ENCODE results near the gene SERPINB8.

The SERPINB8 gene

DNA sequence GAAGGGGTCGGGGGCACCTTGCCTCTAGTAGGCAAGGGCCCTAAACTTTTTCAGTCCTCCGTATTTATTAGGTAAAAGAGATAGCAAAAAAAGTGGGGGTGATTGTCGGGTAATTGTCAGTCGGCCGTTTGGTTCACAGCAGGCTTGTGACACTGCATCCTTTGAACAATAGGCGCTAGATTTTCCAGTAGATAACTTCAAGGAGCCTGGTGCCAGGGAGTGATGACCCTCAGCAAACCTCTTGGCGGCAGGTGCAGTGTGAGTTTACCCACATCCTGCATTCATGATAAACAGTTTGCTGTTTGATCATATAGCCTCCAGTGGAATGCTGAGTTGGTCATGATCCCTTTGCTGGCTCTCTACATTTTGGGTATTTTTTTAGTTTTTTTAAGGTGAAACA lies 22.9 kb downstream of the SERPINB8 start:
- H3K9ac ChIP-seq (ENCODE audit: low read length): no peak overlapping the region
- H3K4me3 ChIP-seq (ENCODE audit: low read length): no peak overlapping the region

DNA sequence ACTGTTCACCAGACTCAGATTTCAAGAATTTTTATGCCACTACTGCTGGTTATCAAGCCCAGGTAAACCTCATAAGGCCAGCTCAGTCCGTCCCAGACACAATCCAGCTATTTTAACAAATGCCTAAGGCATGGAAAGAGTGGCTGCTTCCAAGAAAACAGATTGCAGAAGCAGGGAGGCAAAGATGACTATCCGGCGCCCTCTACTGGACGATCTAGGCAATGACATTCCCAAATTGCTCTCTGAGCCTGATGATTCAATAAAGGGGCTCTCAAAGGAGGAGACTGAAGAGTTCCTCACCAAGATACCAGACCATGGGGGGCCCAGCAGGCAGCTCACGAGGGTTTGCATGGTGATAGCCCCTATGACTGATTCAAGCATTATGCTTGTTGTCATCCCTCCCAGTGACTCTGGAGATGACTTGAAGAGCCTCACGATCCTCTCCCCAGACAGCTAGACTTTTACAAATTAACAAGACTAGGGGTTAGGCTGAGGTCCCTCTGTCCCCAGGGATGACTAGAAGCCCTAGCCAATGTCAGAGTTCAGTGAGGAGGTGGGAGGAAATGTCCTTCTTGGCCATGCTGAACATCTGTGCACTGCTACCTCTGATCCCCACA lies 25.0 kb downstream of the SERPINB8 start:
- Histone ChIP-seq H3K9me3 (ENCODE audit: control insufficient read depth, low read depth, low read length) (no peaks in the 10 kb centered on the region), H3K36me3 (ENCODE audit: control insufficient read depth, low read depth, low read length) (no peaks in the 10 kb centered on the region), H3K9ac (ENCODE audit: low read length) (no peak overlapping the region), H3K4me3 (ENCODE audit: low read length) (no peak overlapping the region), H3K4me1 (ENCODE audit: control insufficient read depth, low read depth, low read length) (no peaks in the 10 kb centered on the region), H3K27me3 (ENCODE audit: control insufficient read depth, insufficient read depth, low read length) (no peaks in the 10 kb centered on the region), H3K27ac (ENCODE audit: low read length) (no peak overlapping the region)

More for the DNA sequence above, 22.9 kb downstream of the SERPINB8 start:
- H3K4me1 ChIP-seq (ENCODE audit: control insufficient read depth, low read depth, low read length): no peaks in the 10 kb centered on the region
- H3K9me3 ChIP-seq (ENCODE audit: control insufficient read depth, low read depth, low read length): no peaks in the 10 kb centered on the region
- H3K36me3 ChIP-seq (ENCODE audit: control insufficient read depth, low read depth, low read length): no peaks in the 10 kb centered on the region
- no peak overlapping the region for H3K27ac ChIP-seq (ENCODE audit: low read length)
- no peaks in the 10 kb centered on the region for H3K27me3 ChIP-seq (ENCODE audit: control insufficient read depth, insufficient read depth, low read length)

DNA sequence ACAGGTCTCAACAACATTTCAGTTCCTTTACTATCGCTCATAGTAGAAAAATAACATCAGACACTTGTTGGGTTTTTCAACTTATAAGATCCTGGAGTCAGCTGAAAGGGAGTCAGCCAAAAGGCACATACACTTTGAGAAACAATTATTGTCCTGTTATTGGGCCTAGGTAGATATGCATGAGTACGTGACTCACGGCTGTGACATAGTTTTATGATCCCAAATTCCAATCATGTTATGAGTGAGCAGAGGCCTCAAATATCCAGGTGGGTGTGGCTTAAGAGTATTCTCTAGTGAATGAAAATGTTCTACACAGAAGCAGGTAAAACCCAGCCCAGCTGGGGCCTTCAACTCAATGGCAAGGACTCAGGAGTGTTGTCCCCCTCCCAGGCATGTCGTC lies 27.2 kb downstream of the SERPINB8 start:
- Histone ChIP-seq H3K4me3 (ENCODE audit: low read length) (no peak overlapping the region), H3K27me3 (ENCODE audit: control insufficient read depth, insufficient read depth, low read length) (no peaks in the 10 kb centered on the region), H3K9ac (ENCODE audit: low read length) (no peak overlapping the region), H3K9me3 (ENCODE audit: control insufficient read depth, low read depth, low read length) (no peaks in the 10 kb centered on the region), H3K27ac (ENCODE audit: low read length) (no peak overlapping the region), H3K36me3 (ENCODE audit: control insufficient read depth, low read depth, low read length) (no peaks in the 10 kb centered on the region), H3K4me1 (ENCODE audit: control insufficient read depth, low read depth, low read length) (no peaks in the 10 kb centered on the region)

DNA sequence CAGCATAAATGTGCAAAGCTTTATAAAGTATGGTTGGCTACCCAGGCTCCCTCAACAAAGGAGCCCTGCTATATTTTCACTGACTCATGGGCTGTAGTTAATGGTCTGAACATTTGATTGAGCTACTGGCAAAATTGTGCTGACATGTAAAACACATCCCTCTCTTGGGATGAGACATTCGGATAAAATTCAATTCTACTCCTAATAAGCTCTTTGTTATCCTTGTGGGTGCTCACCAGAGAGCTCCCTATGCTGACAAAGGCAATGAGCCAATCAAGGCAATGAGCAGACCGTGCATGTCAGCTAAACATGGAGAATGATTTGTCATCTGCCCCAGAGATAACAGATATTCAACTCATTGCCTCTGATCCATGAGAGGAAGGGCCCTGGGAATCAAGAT lies 27.7 kb downstream of the SERPINB8 start:
- no peaks in the 10 kb centered on the region for H3K27me3 ChIP-seq (ENCODE audit: control insufficient read depth, insufficient read depth, low read length)
- no peak overlapping the region for H3K27ac ChIP-seq (ENCODE audit: low read length)
- H3K36me3 ChIP-seq (ENCODE audit: control insufficient read depth, low read depth, low read length): no peaks in the 10 kb centered on the region

DNA sequence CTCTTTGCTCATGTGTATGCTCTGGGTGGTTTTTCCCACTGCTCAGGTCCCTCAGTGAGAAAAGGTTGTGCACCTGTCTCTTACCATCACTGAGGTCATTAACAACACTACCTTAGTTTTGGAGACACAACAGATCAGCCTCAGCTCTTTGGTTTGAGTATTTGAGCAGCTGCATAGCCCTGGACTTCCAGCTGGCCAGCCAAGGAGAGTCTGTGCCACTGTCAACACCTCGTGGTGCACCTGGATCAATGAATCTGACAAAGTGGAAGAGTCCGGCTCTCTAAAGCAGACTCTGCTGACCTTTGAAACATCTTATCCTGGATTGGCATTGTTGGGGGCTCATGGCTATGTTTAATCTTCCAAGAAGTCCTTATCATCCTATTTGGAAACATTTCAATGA lies 30.0 kb downstream of the SERPINB8 start:
- Histone ChIP-seq H3K27ac (ENCODE audit: low read length) (no peak overlapping the region), H3K4me1 (ENCODE audit: control insufficient read depth, low read depth, low read length) (no peaks in the 10 kb centered on the region), H3K36me3 (ENCODE audit: control insufficient read depth, low read depth, low read length) (no peaks in the 10 kb centered on the region), H3K9me3 (ENCODE audit: control insufficient read depth, low read depth, low read length) (no peaks in the 10 kb centered on the region), H3K9ac (ENCODE audit: low read length) (no peak overlapping the region), H3K27me3 (ENCODE audit: control insufficient read depth, insufficient read depth, low read length) (no peaks in the 10 kb centered on the region), H3K4me3 (ENCODE audit: low read length) (no peak overlapping the region)

More for the DNA sequence above, 27.7 kb downstream of the SERPINB8 start:
- no peak overlapping the region for H3K4me3 ChIP-seq (ENCODE audit: low read length)
- H3K9ac ChIP-seq (ENCODE audit: low read length): no peak overlapping the region
- no peaks in the 10 kb centered on the region for H3K9me3 ChIP-seq (ENCODE audit: control insufficient read depth, low read depth, low read length)
- H3K4me1 ChIP-seq (ENCODE audit: control insufficient read depth, low read depth, low read length): no peaks in the 10 kb centered on the region

DNA sequence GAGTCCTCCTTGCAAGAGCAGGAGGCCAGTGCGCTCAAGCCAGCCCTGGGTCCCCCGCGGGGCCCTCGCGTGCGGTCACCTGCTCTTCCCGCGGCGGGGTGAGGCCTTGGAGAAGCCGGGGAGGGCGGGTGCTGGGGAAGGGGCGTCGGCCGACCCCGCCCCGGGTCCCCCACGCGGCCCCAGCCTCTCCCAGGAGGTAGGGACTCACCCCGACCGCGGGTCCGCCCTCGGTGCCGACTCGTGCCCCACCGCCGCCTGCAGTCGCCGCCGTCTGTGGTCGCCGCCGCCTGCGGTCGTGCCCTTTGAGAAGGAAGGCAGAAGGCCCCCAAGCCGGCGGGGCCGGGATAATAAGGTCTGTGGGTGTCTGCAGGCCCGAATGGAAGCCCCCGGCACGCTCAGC lies 32.7 kb downstream of the SERPINB8 start:
- H3K4me3 ChIP-seq (ENCODE audit: low read length): no peak overlapping the region
- H3K4me1 ChIP-seq (ENCODE audit: control insufficient read depth, low read depth, low read length): no peaks in the 10 kb centered on the region
- no peak overlapping the region for H3K27ac ChIP-seq (ENCODE audit: low read length)
- no peak overlapping the region for H3K9ac ChIP-seq (ENCODE audit: low read length)
- H3K36me3 ChIP-seq (ENCODE audit: control insufficient read depth, low read depth, low read length): no peaks in the 10 kb centered on the region
- H3K9me3 ChIP-seq (ENCODE audit: control insufficient read depth, low read depth, low read length): no peaks in the 10 kb centered on the region
- H3K27me3 ChIP-seq (ENCODE audit: control insufficient read depth, insufficient read depth, low read length): no peaks in the 10 kb centered on the region

DNA sequence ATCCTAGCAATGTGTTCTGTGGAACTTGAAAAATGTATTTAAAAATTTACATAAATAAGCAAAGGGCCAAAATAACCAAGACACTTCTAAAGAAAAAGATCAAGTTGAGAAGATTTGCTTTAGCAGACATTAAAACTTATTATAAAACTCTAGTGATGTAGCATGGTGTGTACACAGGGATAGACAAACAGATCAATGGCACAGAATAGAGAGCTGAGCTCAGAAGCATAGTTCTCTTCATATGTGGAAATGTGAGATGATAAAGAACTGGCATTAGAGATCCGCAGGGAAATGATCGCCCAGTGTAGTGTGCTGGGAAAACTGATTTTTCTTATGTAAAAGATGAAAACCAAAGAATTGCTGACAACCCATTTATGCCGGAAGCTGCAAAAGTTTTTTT lies 39.4 kb downstream of the SERPINB8 start:
- H3K4me1 ChIP-seq (ENCODE audit: control insufficient read depth, low read depth, low read length): no peaks in the 10 kb centered on the region
- no peak overlapping the region for H3K9ac ChIP-seq (ENCODE audit: low read length)
- H3K9me3 ChIP-seq (ENCODE audit: control insufficient read depth, low read depth, low read length): no peaks in the 10 kb centered on the region
- H3K27me3 ChIP-seq (ENCODE audit: control insufficient read depth, insufficient read depth, low read length): no peaks in the 10 kb centered on the region
- H3K4me3 ChIP-seq (ENCODE audit: low read length): no peak overlapping the region
- no peak overlapping the region for H3K27ac ChIP-seq (ENCODE audit: low read length)
- H3K36me3 ChIP-seq (ENCODE audit: control insufficient read depth, low read depth, low read length): no peaks in the 10 kb centered on the region

DNA sequence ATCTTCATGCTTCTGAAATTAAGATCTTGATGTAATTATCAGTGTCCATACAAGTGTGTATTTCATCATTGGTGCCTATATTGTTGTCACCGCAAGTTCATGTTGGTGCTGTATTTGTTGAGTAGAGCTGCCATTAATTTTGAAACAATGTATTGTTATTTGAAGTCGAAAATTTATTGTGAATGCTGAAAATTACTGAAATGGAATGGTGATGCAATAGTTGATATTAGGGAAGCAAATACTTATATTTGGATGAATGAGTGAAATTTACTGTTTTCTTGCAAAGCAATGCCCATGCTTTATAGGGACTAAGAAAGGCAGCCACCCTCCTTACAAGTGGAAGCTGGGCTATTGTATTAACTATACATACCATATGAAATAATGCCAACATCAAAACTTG lies 41.6 kb downstream of the SERPINB8 start:
- Histone ChIP-seq H3K4me3 (ENCODE audit: low read length) (no peak overlapping the region), H3K9ac (ENCODE audit: low read length) (no peak overlapping the region), H3K27ac (ENCODE audit: low read length) (no peak overlapping the region), H3K4me1 (ENCODE audit: control insufficient read depth, low read depth, low read length) (no peaks in the 10 kb centered on the region), H3K36me3 (ENCODE audit: control insufficient read depth, low read depth, low read length) (no peaks in the 10 kb centered on the region), H3K9me3 (ENCODE audit: control insufficient read depth, low read depth, low read length) (no peaks in the 10 kb centered on the region), H3K27me3 (ENCODE audit: control insufficient read depth, insufficient read depth, low read length) (no peaks in the 10 kb centered on the region)

DNA sequence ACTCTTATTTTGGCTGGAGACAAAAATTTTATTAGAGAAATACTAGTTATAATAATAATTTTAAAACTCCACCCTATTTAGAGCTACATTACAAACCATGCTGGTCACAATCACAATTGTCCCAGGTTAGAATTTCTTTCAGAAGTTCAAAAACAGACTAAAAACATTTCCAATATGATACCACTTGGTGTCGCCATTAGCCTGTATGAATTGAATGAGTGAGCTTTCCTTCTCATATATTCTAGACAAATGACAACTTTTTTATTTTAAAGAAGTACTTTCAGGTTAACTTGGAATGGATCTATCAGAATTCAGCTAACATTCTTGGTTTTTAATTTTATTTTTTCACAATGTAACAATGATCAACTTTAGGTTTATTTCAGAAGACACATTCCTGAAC lies 48.0 kb downstream of the SERPINB8 start:
- H3K4me3 ChIP-seq (ENCODE audit: low read length): no peak overlapping the region
- peaks cover 14% of the 10 kb centered on the region for H3K4me1 ChIP-seq (ENCODE audit: control insufficient read depth, low read depth, low read length)
- no peaks in the 10 kb centered on the region for H3K27me3 ChIP-seq (ENCODE audit: control insufficient read depth, insufficient read depth, low read length)
- H3K27ac ChIP-seq (ENCODE audit: low read length): no peak overlapping the region
- H3K9me3 ChIP-seq (ENCODE audit: control insufficient read depth, low read depth, low read length): no peaks in the 10 kb centered on the region
- no peaks in the 10 kb centered on the region for H3K36me3 ChIP-seq (ENCODE audit: control insufficient read depth, low read depth, low read length)
- no peak overlapping the region for H3K9ac ChIP-seq (ENCODE audit: low read length)

DNA sequence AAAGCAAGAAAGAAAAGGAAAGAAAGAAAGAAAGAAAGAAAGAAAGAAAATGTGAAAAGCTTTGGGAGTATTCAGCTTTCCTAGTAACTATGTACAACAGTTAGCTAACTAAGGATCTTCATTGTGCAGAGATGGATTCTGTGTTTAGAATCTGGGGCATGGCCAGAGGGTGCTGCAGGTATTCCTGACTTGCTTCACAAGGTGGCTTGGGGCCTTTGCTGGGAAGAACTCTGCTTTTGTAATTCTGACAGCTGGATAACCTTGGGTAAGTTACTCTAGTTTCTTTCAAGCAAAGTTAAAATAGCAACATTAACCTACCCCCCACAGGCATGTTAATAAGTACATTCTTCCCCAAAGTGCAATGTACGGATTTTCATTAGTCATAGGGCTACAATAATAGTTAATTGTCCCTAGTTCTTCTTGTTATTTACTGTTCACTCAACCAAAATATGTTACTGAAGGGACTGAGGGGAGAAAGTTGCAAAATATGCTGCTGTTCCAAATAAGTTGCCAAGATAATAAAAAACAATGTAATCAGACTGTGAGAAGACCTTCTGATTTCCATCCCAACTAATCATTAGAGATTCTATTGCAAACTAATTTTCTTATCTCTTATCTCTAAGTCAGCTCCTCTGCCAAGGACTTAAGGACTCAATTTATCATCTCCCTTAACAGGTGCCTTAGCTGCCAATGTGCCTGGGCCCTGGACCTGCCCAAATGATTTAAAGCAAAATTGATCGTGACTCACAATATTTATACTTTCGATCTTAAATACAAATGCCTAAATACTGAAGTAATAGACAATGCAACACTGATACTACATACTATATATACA lies 50.3 kb downstream of the SERPINB8 start:
- H3K27ac ChIP-seq (ENCODE audit: low read length): no peak overlapping the region
- no peaks in the 10 kb centered on the region for H3K9me3 ChIP-seq (ENCODE audit: control insufficient read depth, low read depth, low read length)
- H3K4me3 ChIP-seq (ENCODE audit: low read length): no peak overlapping the region
- peaks cover 14% of the 10 kb centered on the region for H3K4me1 ChIP-seq (ENCODE audit: control insufficient read depth, low read depth, low read length)
- no peaks in the 10 kb centered on the region for H3K36me3 ChIP-seq (ENCODE audit: control insufficient read depth, low read depth, low read length)
- no peak overlapping the region for H3K9ac ChIP-seq (ENCODE audit: low read length)
- no peaks in the 10 kb centered on the region for H3K27me3 ChIP-seq (ENCODE audit: control insufficient read depth, insufficient read depth, low read length)

DNA sequence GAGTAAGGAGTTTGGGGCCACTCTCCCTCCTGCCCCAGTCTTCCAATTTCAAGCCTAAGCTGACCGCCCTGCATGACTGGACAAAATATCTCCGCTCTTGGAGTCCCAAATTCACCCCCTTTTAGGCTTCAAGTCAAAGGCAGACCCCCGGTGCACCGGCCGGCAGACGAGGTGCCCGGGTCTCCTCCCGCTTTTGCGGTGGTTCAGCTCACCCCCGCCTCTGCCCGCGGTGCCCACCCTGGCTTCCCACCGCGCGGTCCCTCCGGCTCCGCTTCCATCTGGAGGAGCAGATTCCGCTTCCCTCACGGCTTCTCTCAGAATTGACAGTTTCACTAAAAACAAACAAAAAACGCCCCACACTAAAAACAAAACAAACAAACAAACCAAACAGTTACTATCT lies 56.5 kb downstream of the SERPINB8 start:
- Histone ChIP-seq H3K27ac (ENCODE audit: low read length) (no peak overlapping the region), H3K27me3 (ENCODE audit: control insufficient read depth, insufficient read depth, low read length) (no peaks in the 10 kb centered on the region), H3K9ac (ENCODE audit: low read length) (no peak overlapping the region), H3K4me3 (ENCODE audit: low read length) (no peak overlapping the region), H3K36me3 (ENCODE audit: control insufficient read depth, low read depth, low read length) (no peaks in the 10 kb centered on the region), H3K4me1 (ENCODE audit: control insufficient read depth, low read depth, low read length) (no peaks in the 10 kb centered on the region), H3K9me3 (ENCODE audit: control insufficient read depth, low read depth, low read length) (no peaks in the 10 kb centered on the region)
